HUES6 (cell line): ENCODE measurements around the gene PCF11.
A peak's percentile ranks its signal among the peaks of the same experiment; 100 is the strongest.

Experiments
- H3K27ac ChIP-seq: 2 replicates; pipeline ENCODE4 v1.7.0; 2013; ENCODE audit warnings: low read depth, mild to moderate bottlenecking, low read length, inconsistent platforms
- H3K27me3 ChIP-seq: 2 replicates; pipeline ENCODE4 v1.6.1; 2013; ENCODE audit warnings: low read length; ENCODE audit not compliant: control insufficient read depth, insufficient read depth
- H3K36me3 ChIP-seq: 2 replicates; pipeline ENCODE4 v1.6.1; 2013; ENCODE audit warnings: low read length; ENCODE audit not compliant: control insufficient read depth, insufficient read depth
- H3K4me1 ChIP-seq: 2 replicates; pipeline ENCODE4 v1.6.1; 2013; ENCODE audit warnings: low read length; ENCODE audit not compliant: control insufficient read depth, insufficient read depth
- H3K4me3 ChIP-seq: 2 replicates; pipeline ENCODE4 v1.5.1; 2013; ENCODE audit warnings: low read depth, low read length
- H3K9ac ChIP-seq: one replicate; pipeline ENCODE4 v1.6.1; 2013; ENCODE audit warnings: mild to moderate bottlenecking, low read length
- H3K9me3 ChIP-seq: 2 replicates; pipeline ENCODE4 v1.6.1; 2013; ENCODE audit warnings: low read depth, low read length; ENCODE audit not compliant: control insufficient read depth, insufficient read depth

PCF11 gene

GRCh38 chr11:83156144-83156995, 561 bp upstream of the PCF11 start:
- H3K9ac ChIP-seq = peak overlapping the region; percentile 46
- H3K4me1 ChIP-seq = no peaks in the 10 kb centered on the region
- peak overlapping the region; percentile 76 for H3K4me3 ChIP-seq
- H3K9me3 ChIP-seq = no peaks in the 10 kb centered on the region
- H3K27ac ChIP-seq = no peak overlapping the region; the same call in 1 of the 2 replicates
- peaks cover 27% of the 10 kb centered on the region for H3K36me3 ChIP-seq
- H3K27me3 ChIP-seq = no peaks in the 10 kb centered on the region

- peaks cover 32% of the 10 kb centered on the region for H3K36me3 ChIP-seq
Observed at GRCh38 chr11:83157594-83158356, 844 bp downstream of the PCF11 start.

GRCh38 chr11:83158357-83158786, 1.4 kb downstream of the PCF11 start:
- Histone ChIP-seq H3K27me3 (no peaks in the 10 kb centered on the region), H3K36me3 (peaks cover 36% of the 10 kb centered on the region), H3K4me3 (peak overlapping the region; percentile 98), H3K27ac (no peak overlapping the region), H3K9ac (peak overlapping the region; percentile 97), H3K9me3 (no peaks in the 10 kb centered on the region), H3K4me1 (no peaks in the 10 kb centered on the region; the same call in 1 of the 2 replicates)

More at GRCh38 chr11:83157594-83158356, 844 bp downstream of the PCF11 start:
- Histone ChIP-seq H3K9me3 (no peaks in the 10 kb centered on the region), H3K27ac (peak overlapping the region; percentile 95), H3K4me1 (no peaks in the 10 kb centered on the region; the same call in 1 of the 2 replicates), H3K27me3 (no peaks in the 10 kb centered on the region), H3K9ac (peak overlapping the region; percentile 97), H3K4me3 (peak overlapping the region; percentile 98)

GRCh38 chr11:83158965-83159901, 2.3 kb downstream of the PCF11 start:
- Histone ChIP-seq H3K9me3 (no peaks in the 10 kb centered on the region), H3K36me3 (peaks cover 42% of the 10 kb centered on the region), H3K27ac (no peak overlapping the region), H3K27me3 (no peaks in the 10 kb centered on the region), H3K4me3 (peak overlapping the region; percentile 98), H3K9ac (peak overlapping the region; percentile 53), H3K4me1 (no peaks in the 10 kb centered on the region; the same call in 1 of the 2 replicates)

GRCh38 chr11:83159902-83160865, 3.3 kb downstream of the PCF11 start:
- H3K4me1 ChIP-seq = no peaks in the 10 kb centered on the region; the same call in 1 of the 2 replicates
- peaks cover 52% of the 10 kb centered on the region for H3K36me3 ChIP-seq
- H3K27ac ChIP-seq = no peak overlapping the region
- H3K9me3 ChIP-seq = no peaks in the 10 kb centered on the region
- no peak overlapping the region for H3K9ac ChIP-seq
- no peaks in the 10 kb centered on the region for H3K27me3 ChIP-seq
- H3K4me3 ChIP-seq = peak overlapping the region; percentile 98

- no peaks in the 10 kb centered on the region; the same call in 1 of the 2 replicates for H3K4me1 ChIP-seq
- no peaks in the 10 kb centered on the region for H3K27me3 ChIP-seq
- peaks cover 67% of the 10 kb centered on the region for H3K36me3 ChIP-seq
Observed at GRCh38 chr11:83161610-83162199, 4.8 kb downstream of the PCF11 start.

GRCh38 chr11:83162377-83162776, 5.4 kb downstream of the PCF11 start:
- H3K4me3 ChIP-seq = no peak overlapping the region
- no peak overlapping the region for H3K9ac ChIP-seq
- H3K9me3 ChIP-seq = no peaks in the 10 kb centered on the region
- H3K27ac ChIP-seq = no peak overlapping the region
- H3K36me3 ChIP-seq = peaks cover 74% of the 10 kb centered on the region
- H3K27me3 ChIP-seq = no peaks in the 10 kb centered on the region
- no peaks in the 10 kb centered on the region; the same call in 1 of the 2 replicates for H3K4me1 ChIP-seq

More at GRCh38 chr11:83161610-83162199, 4.8 kb downstream of the PCF11 start:
- Histone ChIP-seq H3K9ac (no peak overlapping the region), H3K4me3 (no peak overlapping the region), H3K27ac (no peak overlapping the region), H3K9me3 (no peaks in the 10 kb centered on the region)

- no peak overlapping the region for H3K27ac ChIP-seq
- peaks cover 86% of the 10 kb centered on the region for H3K36me3 ChIP-seq
- no peaks in the 10 kb centered on the region for H3K9me3 ChIP-seq
- no peak overlapping the region for H3K9ac ChIP-seq
- no peaks in the 10 kb centered on the region; the same call in 1 of the 2 replicates for H3K4me1 ChIP-seq
- no peak overlapping the region for H3K4me3 ChIP-seq
- H3K27me3 ChIP-seq = no peaks in the 10 kb centered on the region
Observed at GRCh38 chr11:83166193-83166866, 9.4 kb downstream of the PCF11 start.

- Histone ChIP-seq H3K4me3 (no peak overlapping the region), H3K36me3 (peaks cover 94% of the 10 kb centered on the region), H3K9me3 (no peaks in the 10 kb centered on the region), H3K4me1 (no peaks in the 10 kb centered on the region), H3K9ac (no peak overlapping the region), H3K27me3 (no peaks in the 10 kb centered on the region), H3K27ac (no peak overlapping the region)
Observed at GRCh38 chr11:83168756-83169155, 11.8 kb downstream of the PCF11 start.
